HCT116 (cell line): Measurements from ENCODE around the gene PARM1. TPM values are rescaled to one million over a fixed set of nuclear protein-coding genes. Genes with fewer than 3 reads are reported as not detected.

ENCODE experiments used
- ATAC-seq: fragments of 200-7000 bp; cut with Tn5 transposase; 2 replicates; pipeline ENCODE4 v1.9.1; 2020; ENCODE audit warnings: mild to moderate bottlenecking, moderate library complexity
- BruUV-seq: library from RNA; stranded (reverse); fragments of 400-500 nt; replicated peaks from 2 replicates; lab custom pipeline; 2021; lab: Mats Ljungman, UMichigan
- CTCF ChIA-PET: fragments of 300-600 bp; sonication (Branson Sonifier 250); formaldehyde crosslinking; loops from one replicate; lab custom pipeline; 2021; ENCODE audit warnings: antibody characterized with exemption; lab: Charles Lee
- POLR2A ChIA-PET: fragments of 300-600, 350-600 bp; sonication (Branson Sonifier 250); formaldehyde crosslinking; loops from one replicate; lab custom pipeline; 2021; ENCODE audit warnings: antibody characterized with exemption; lab: Charles Lee
- RAD21 ChIA-PET, 2 experiments: fragments of 300-600 bp; sonication (Branson Sonifier 250); formaldehyde crosslinking; loops; one replicate each; lab custom pipeline; 2023; ENCODE audit warnings: low total read pairs in 2 of 2; ENCODE audit not compliant: uncharacterized antibody in 2 of 2, unreplicated experiment in 2 of 2, low non-redundant PET in 1 of 2; lab: Charles Lee
- DNase-seq: peaks from one replicate; pipeline ENCODE4 v3.0.0-alpha.2; 2010; ENCODE audit warnings: low read depth, low spot score
- H2AFZ ChIP-seq: fragments of 200-600 bp; shearing (Covaris generic), sonication (generic); 2 replicates; pipeline ENCODE4 v1.6.1; 2017; ENCODE audit warnings: low read depth, mixed run types, mixed read lengths, antibody characterized with exemption, low read length; ENCODE audit not compliant: poor library complexity, severe bottlenecking
- H3K27ac ChIP-seq: 2 replicates; pipeline ENCODE4 v1.5.1; 2012; ENCODE audit warnings: low read depth, low read length
- H3K27me3 ChIP-seq: fragments of 200-600 bp; sonication (generic); 2 replicates; pipeline ENCODE4 v1.6.1; 2016; ENCODE audit warnings: mixed run types, low read length, mixed read lengths; ENCODE audit not compliant: insufficient read depth
- H3K36me3 ChIP-seq, 2 experiments: fragments of 200-500 bp in 1 of 2; fragments of 200-600 bp in 1 of 2; sonication (Bioruptor generic) in 1 of 2; sonication (generic) in 1 of 2; 2 replicates each; pipeline versions ENCODE4 v1.5.1 to v1.6.1; 2014 to 2016; ENCODE audit warnings: low read length in 2 of 2, inconsistent platforms in 1 of 2, mixed read lengths in 1 of 2, mixed run types in 1 of 2; ENCODE audit not compliant: insufficient read depth in 2 of 2, control insufficient read depth in 1 of 2
- H3K4me1 ChIP-seq, 2 experiments: fragments of 200-600 bp in 1 of 2; sonication (generic) in 1 of 2; 2 replicates each; pipeline versions ENCODE4 v1.5.1 to v1.6.1; 2012 to 2017; ENCODE audit warnings: low read length in 2 of 2, inconsistent platforms in 1 of 2, mild to moderate bottlenecking in 1 of 2, mixed read lengths in 1 of 2, mixed run types in 1 of 2, moderate library complexity in 1 of 2; ENCODE audit not compliant: insufficient read depth in 2 of 2, control insufficient read depth in 1 of 2
- H3K4me2 ChIP-seq: fragments of 200-600 bp; sonication (generic); 2 replicates; pipeline ENCODE4 v1.6.1; 2017; ENCODE audit warnings: mixed run types, low read length, mixed read lengths
- H3K4me3 ChIP-seq, 2 experiments: fragments of 200-600 bp in 1 of 2; sonication (generic) in 1 of 2; replicated peaks in 1 of 2; 2 replicates each; pipeline ENCODE4 v1.5.1; 2011 to 2016; ENCODE audit warnings: low read length in 2 of 2, control low read depth in 1 of 2, low read depth in 1 of 2, mild to moderate bottlenecking in 1 of 2, mixed read lengths in 1 of 2, mixed run types in 1 of 2
- H3K79me2 ChIP-seq: fragments of 200-600 bp; sonication (generic); 2 replicates; pipeline ENCODE4 v1.6.1; 2017; ENCODE audit warnings: mild to moderate bottlenecking, mixed run types, low read length, moderate library complexity, mixed read lengths; ENCODE audit not compliant: insufficient read depth
- H3K9ac ChIP-seq: fragments of 200-600 bp; sonication (generic); 2 replicates; pipeline ENCODE4 v1.6.1; 2016; ENCODE audit warnings: low read length, mixed read lengths
- H3K9me2 ChIP-seq: fragments of 200-600 bp; sonication (generic), shearing (Covaris generic); 2 replicates; pipeline ENCODE4 v1.6.1; 2017; ENCODE audit warnings: mixed run types, mild to moderate bottlenecking, moderate library complexity; ENCODE audit not compliant: insufficient read depth
- H3K9me3 ChIP-seq, 2 experiments: fragments of 200-500 bp in 1 of 2; fragments of 200-600 bp in 1 of 2; sonication (Bioruptor generic) in 1 of 2; sonication (generic) in 1 of 2; 2 replicates each; pipeline ENCODE4 v1.6.1; 2014 to 2017; ENCODE audit warnings: low read length in 2 of 2, mixed read lengths in 2 of 2, inconsistent platforms in 1 of 2, low read depth in 1 of 2, mild to moderate bottlenecking in 1 of 2, mixed run types in 1 of 2, moderate library complexity in 1 of 2; ENCODE audit not compliant: control insufficient read depth in 1 of 2, insufficient read depth in 1 of 2
- H4K20me1 ChIP-seq: fragments of 200-600 bp; sonication (generic), shearing (Covaris generic); 2 replicates; pipeline ENCODE4 v1.6.1; 2017; ENCODE audit warnings: mixed run types, mild to moderate bottlenecking, moderate library complexity; ENCODE audit not compliant: insufficient read depth
- CBX3 ChIP-seq: IDR thresholded peaks from 2 replicates; pipeline ENCODE4 v1.6.1; 2012; ENCODE audit warnings: low read depth
- EGR1 ChIP-seq: IDR thresholded peaks from 2 replicates; pipeline ENCODE4 v1.6.1; 2012; ENCODE audit warnings: low read depth
- ELF1 ChIP-seq: IDR thresholded peaks from 2 replicates; pipeline ENCODE4 v1.6.1; 2012; ENCODE audit warnings: low read depth, borderline replicate concordance
- EZH2phosphoT487 ChIP-seq: fragments of 200-600 bp; IDR thresholded peaks from 2 replicates; pipeline ENCODE4 v1.6.1; 2018; ENCODE audit warnings: antibody characterized with exemption, borderline replicate concordance
- FOSL1 ChIP-seq: IDR thresholded peaks from 2 replicates; pipeline ENCODE4 v1.6.1; 2012; ENCODE audit warnings: low read depth
- POLR2A ChIP-seq: IDR thresholded peaks from 2 replicates; pipeline ENCODE4 v1.7.0; 2011; ENCODE audit warnings: borderline replicate concordance; ENCODE audit not compliant: insufficient read depth, insufficient read length; ENCODE audit errors: extremely low read depth
- RAD21 ChIP-seq: IDR thresholded peaks from 2 replicates; pipeline ENCODE4 v1.6.1; 2012; ENCODE audit warnings: low read depth, mild to moderate bottlenecking
- SIN3A ChIP-seq: IDR thresholded peaks from 2 replicates; pipeline ENCODE4 v1.6.1; 2012; ENCODE audit warnings: low read depth
- SP1 ChIP-seq: IDR thresholded peaks from 2 replicates; pipeline ENCODE4 v1.6.1; 2012; ENCODE audit warnings: low read depth
- SRF ChIP-seq: IDR thresholded peaks from 2 replicates; pipeline ENCODE4 v1.6.1; 2012; ENCODE audit warnings: low read depth
- TCF7L2 ChIP-seq: IDR thresholded peaks from 2 replicates; pipeline ENCODE4 v1.7.0; 2011; ENCODE audit warnings: borderline replicate concordance, inconsistent platforms; ENCODE audit not compliant: insufficient read depth, insufficient read length; ENCODE audit errors: extremely low read depth
- YY1 ChIP-seq: IDR thresholded peaks from 2 replicates; pipeline ENCODE4 v1.6.1; 2011; ENCODE audit warnings: low read length, low read depth, moderate library complexity, mild to moderate bottlenecking; ENCODE audit not compliant: insufficient replicate concordance; ENCODE audit errors: extremely low read depth
- ZFX ChIP-seq: fragments of 450-650 bp; IDR thresholded peaks from 2 replicates; pipeline ENCODE4 v1.6.1; 2017
- ZNF274 ChIP-seq: fragments of 200-500 bp; sonication (Bioruptor generic); IDR thresholded peaks from 2 replicates; pipeline ENCODE4 v1.6.1; 2014; ENCODE audit warnings: mild to moderate bottlenecking, low read depth, low read length, inconsistent platforms
- intact Hi-C: fragments of 100-400 bp; cut with micrococcal nuclease; formaldehyde crosslinking; loops from 2 replicates; pipeline ENCODE4 v1.10.0; 2022
- total RNA-seq: library from RNA; stranded (reverse); gene quantifications from one replicate; pipeline ENCODE4 v1.2.1, GENCODE V29; 2021; ENCODE audit not compliant: unreplicated experiment
- TF ChIP-seq, protein P1 (sequence below): IDR thresholded peaks from 2 replicates; pipeline ENCODE4 v1.6.1; 2012; ENCODE audit warnings: low read depth
- TF ChIP-seq, protein P2 (sequence below), 3 experiments: fragments of 200-600 bp in 1 of 3; sonication (generic) in 1 of 3; IDR thresholded peaks in 2 of 3; conservative IDR thresholded peaks in 1 of 3; 2 replicates each; pipeline ENCODE4 v1.5.1; 2012 to 2017; ENCODE audit warnings: low read depth in 2 of 3, low read length in 2 of 3, antibody characterized with exemption in 1 of 3, borderline replicate concordance in 1 of 3, control low read depth in 1 of 3, mild to moderate bottlenecking in 1 of 3, mixed read lengths in 1 of 3, mixed run types in 1 of 3, moderate library complexity in 1 of 3; ENCODE audit not compliant: insufficient read depth in 1 of 3
- TF ChIP-seq, protein P3 (sequence below): IDR thresholded peaks from 2 replicates; pipeline ENCODE4 v1.6.1; 2012
- TF ChIP-seq, protein P4 (sequence below): IDR thresholded peaks from 2 replicates; pipeline ENCODE4 v1.6.1; 2011; ENCODE audit warnings: mild to moderate bottlenecking, low read length, moderate library complexity; ENCODE audit not compliant: insufficient replicate concordance; ENCODE audit errors: extremely low read depth
- TF ChIP-seq, protein P5 (sequence below): IDR thresholded peaks from 2 replicates; pipeline ENCODE4 v1.6.1; 2012

PARM1 gene
- total RNA-seq, 1 experiment from 2014 or later: 11.7 TPM

DNA sequence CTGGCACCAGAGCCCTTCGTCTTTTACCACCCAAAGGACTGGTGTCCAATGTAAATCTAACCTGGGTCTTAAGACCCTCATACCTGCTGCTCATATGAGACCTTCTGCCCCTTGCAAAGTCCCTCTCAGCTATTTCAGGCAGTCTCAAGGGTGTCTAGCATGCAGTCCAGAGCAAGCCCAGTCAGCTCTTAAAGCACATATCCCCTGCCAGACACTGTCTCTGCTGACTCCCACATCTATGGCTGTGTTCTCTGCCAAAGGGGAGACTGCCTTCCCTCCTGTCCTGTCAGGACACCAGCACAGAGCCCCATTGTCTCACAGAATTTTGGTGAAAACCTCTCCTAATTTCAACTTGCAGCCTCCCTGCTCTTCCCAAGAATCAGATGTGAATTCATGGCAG lies 118.5 kb downstream of the PARM1 start:
- no peaks in the 10 kb centered on the region for H3K4me1 ChIP-seq
- H3K79me2 ChIP-seq: no peaks in the 10 kb centered on the region
- no peaks in the 10 kb centered on the region for H4K20me1 ChIP-seq
- no TSS peak for BruUV-seq
- ChIA-PET POLR2A (no interaction called here), RAD21 (no interaction called here), CTCF (no interaction called here)
- ATAC-seq (no peak), DNase-seq (no peak)
- TF ChIP-seq SP1 (no peak), EZH2phosphoT487 (no peak), FOSL1 (no peak), POLR2A (no peak), ZNF274 (no peak), TCF7L2 (no peak), CBX3 (no peak), EGR1 (no peak), YY1 (no peak), ZFX (no peak), SRF (no peak), ELF1 (no peak), RAD21 (no peak), SIN3A (no peak)
- TF ChIP-seq, protein P1, sequence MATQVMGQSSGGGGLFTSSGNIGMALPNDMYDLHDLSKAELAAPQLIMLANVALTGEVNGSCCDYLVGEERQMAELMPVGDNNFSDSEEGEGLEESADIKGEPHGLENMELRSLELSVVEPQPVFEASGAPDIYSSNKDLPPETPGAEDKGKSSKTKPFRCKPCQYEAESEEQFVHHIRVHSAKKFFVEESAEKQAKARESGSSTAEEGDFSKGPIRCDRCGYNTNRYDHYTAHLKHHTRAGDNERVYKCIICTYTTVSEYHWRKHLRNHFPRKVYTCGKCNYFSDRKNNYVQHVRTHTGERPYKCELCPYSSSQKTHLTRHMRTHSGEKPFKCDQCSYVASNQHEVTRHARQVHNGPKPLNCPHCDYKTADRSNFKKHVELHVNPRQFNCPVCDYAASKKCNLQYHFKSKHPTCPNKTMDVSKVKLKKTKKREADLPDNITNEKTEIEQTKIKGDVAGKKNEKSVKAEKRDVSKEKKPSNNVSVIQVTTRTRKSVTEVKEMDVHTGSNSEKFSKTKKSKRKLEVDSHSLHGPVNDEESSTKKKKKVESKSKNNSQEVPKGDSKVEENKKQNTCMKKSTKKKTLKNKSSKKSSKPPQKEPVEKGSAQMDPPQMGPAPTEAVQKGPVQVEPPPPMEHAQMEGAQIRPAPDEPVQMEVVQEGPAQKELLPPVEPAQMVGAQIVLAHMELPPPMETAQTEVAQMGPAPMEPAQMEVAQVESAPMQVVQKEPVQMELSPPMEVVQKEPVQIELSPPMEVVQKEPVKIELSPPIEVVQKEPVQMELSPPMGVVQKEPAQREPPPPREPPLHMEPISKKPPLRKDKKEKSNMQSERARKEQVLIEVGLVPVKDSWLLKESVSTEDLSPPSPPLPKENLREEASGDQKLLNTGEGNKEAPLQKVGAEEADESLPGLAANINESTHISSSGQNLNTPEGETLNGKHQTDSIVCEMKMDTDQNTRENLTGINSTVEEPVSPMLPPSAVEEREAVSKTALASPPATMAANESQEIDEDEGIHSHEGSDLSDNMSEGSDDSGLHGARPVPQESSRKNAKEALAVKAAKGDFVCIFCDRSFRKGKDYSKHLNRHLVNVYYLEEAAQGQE: no peak
- TF ChIP-seq, protein P2, sequence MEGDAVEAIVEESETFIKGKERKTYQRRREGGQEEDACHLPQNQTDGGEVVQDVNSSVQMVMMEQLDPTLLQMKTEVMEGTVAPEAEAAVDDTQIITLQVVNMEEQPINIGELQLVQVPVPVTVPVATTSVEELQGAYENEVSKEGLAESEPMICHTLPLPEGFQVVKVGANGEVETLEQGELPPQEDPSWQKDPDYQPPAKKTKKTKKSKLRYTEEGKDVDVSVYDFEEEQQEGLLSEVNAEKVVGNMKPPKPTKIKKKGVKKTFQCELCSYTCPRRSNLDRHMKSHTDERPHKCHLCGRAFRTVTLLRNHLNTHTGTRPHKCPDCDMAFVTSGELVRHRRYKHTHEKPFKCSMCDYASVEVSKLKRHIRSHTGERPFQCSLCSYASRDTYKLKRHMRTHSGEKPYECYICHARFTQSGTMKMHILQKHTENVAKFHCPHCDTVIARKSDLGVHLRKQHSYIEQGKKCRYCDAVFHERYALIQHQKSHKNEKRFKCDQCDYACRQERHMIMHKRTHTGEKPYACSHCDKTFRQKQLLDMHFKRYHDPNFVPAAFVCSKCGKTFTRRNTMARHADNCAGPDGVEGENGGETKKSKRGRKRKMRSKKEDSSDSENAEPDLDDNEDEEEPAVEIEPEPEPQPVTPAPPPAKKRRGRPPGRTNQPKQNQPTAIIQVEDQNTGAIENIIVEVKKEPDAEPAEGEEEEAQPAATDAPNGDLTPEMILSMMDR (IDR thresholded peaks at IDR 0.05 in 2 of 3, conservative IDR thresholded peaks at IDR 0.05 in 1 of 3; ENCODE audit: borderline replicate concordance in 1 of 3, insufficient read depth in 1 of 3, low read depth in 2 of 3, low read length in 2 of 3): no peak
- TF ChIP-seq, protein P3, sequence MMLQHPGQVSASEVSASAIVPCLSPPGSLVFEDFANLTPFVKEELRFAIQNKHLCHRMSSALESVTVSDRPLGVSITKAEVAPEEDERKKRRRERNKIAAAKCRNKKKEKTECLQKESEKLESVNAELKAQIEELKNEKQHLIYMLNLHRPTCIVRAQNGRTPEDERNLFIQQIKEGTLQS: no peak
- TF ChIP-seq, protein P4, sequence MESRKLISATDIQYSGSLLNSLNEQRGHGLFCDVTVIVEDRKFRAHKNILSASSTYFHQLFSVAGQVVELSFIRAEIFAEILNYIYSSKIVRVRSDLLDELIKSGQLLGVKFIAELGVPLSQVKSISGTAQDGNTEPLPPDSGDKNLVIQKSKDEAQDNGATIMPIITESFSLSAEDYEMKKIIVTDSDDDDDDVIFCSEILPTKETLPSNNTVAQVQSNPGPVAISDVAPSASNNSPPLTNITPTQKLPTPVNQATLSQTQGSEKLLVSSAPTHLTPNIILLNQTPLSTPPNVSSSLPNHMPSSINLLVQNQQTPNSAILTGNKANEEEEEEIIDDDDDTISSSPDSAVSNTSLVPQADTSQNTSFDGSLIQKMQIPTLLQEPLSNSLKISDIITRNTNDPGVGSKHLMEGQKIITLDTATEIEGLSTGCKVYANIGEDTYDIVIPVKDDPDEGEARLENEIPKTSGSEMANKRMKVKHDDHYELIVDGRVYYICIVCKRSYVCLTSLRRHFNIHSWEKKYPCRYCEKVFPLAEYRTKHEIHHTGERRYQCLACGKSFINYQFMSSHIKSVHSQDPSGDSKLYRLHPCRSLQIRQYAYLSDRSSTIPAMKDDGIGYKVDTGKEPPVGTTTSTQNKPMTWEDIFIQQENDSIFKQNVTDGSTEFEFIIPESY: no peak
- TF ChIP-seq, protein P5, sequence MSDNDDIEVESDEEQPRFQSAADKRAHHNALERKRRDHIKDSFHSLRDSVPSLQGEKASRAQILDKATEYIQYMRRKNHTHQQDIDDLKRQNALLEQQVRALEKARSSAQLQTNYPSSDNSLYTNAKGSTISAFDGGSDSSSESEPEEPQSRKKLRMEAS: no peak
- no peak overlapping the region for H3K4me2 ChIP-seq
- H3K27ac ChIP-seq: no peak overlapping the region
- H3K9me3 ChIP-seq: no peaks in the 10 kb centered on the region
- H3K9me2 ChIP-seq: no peaks in the 10 kb centered on the region
- no peaks in the 10 kb centered on the region for H3K36me3 ChIP-seq
- no peak overlapping the region for H2AFZ ChIP-seq
- no peak overlapping the region for H3K4me3 ChIP-seq
- no peaks in the 10 kb centered on the region for H3K27me3 ChIP-seq
- intact Hi-C loops: no loop called here
- H3K9ac ChIP-seq: no peak overlapping the region
